HFFc6 (cell line): ENCODE results near the gene STRN3. TPM values are rescaled to one million over a fixed set of nuclear protein-coding genes. Genes with fewer than 3 reads are reported as not detected.

Experiments used
- DNase-seq: peaks from one replicate; pipeline ENCODE4 v3.0.0-alpha.2; 2018
- H3K27ac Mint-ChIP-seq: 2 replicates; pipeline ENCODE4 v1.8.0; 2020; ENCODE audit warnings: mild to moderate bottlenecking, mixed read lengths
- H3K27me3 Mint-ChIP-seq: 2 replicates; pipeline ENCODE4 v1.8.0; 2021; ENCODE audit warnings: mild to moderate bottlenecking, moderate library complexity, mixed read lengths; ENCODE audit not compliant: insufficient read depth
- H3K36me3 Mint-ChIP-seq: 2 replicates; pipeline ENCODE4 v1.8.0; 2021; ENCODE audit warnings: low read depth, mixed read lengths
- H3K4me1 Mint-ChIP-seq: 2 replicates; pipeline ENCODE4 v1.8.0; 2020; ENCODE audit warnings: low read depth, mixed read lengths
- H3K4me3 Mint-ChIP-seq: 2 replicates; pipeline ENCODE4 v1.8.0; 2020; ENCODE audit warnings: mild to moderate bottlenecking, moderate library complexity, mixed read lengths
- H3K9me3 Mint-ChIP-seq: 2 replicates; pipeline ENCODE4 v1.8.0; 2020; ENCODE audit warnings: mild to moderate bottlenecking, mixed read lengths
- total RNA-seq, 6 experiments: library from RNA; stranded (reverse); fragmentation: NEBNext Ultra II Directional; extraction: Animal tissue kit (Norgen Biotek cat#: 25700); gene quantifications; 2 replicates in 1 of 6; 3 replicates in 5 of 6; pipeline ENCODE4 v1.2.3, GENCODE V29; 2021
- TF ChIP-seq, protein P1 (sequence below): fragments of 200-600 bp; sonication (generic); IDR thresholded peaks from 2 replicates; pipeline ENCODE4 v1.5.0; 2021; ENCODE audit warnings: antibody characterized with exemption, mild to moderate bottlenecking

Gene STRN3
- total RNA-seq, 6 experiments from 2014 or later, result 34.5 to 40.6 (median 38.6) TPM

DNA sequence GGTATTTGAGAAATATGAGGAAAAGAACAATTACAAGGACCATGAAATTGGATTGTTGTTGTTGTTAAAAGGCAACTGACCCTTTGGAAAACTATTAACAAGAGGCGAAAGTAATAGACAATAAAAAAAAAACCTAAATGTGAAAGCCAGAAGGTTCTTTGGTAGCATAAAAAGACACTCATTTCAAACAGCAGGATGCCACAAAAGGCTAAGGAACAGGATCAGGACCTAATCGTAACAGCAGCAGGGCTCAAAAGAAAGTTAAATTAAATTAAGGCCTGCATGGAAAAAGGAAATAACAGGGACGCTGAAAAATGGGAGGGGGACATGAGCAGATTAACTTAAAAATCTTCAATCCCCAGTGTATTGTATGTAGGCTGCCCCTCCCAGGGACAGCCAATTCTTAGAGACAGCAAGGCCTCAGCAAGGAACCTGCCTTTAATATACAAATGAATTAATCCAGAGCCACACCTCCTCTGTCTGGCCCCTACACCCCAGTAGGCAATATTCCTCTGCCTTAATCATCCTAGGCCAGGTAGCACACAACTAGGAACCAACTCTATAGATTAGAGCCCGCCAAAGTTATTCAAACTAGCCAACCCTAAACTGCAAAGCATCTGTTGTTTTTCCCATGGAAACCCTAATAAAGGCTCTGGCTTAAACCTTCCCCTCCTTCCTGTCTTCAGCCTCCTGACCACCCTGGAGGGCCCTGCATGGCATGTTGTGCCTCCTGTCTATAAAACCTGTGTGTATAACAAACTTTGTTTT, 29.1 kb downstream of the STRN3 start:
- Mint-ChIP-seq H3K9me3 (peaks cover 18% of the 10 kb centered on the region), H3K4me3 (no peak overlapping the region; the same call in 1 of the 2 replicates)

DNA sequence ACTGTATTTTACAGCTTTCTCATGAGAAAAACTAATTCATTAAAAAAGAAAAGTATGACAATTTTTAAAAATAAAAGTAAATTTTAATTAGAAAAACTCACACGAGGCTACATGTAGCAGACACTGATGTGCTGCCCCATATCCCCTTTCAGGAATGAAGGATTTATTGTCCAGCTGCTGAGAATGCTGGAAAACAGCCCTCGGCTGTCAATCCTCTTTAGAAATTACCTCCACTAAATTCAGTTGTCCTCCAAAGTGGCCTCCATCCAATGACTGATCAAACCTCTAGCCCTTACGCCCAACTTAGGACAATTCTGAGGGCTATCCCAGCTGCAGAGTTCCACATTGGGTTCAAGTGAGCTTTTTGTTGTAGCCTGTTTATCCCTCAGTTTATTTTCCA, 30.5 kb downstream of the STRN3 start:
- peak overlapping the region; percentile 81 for H3K27ac Mint-ChIP-seq
- peak overlapping the region; percentile 61; the same call in 1 of the 2 replicates for H3K4me3 Mint-ChIP-seq
- no peaks in the 10 kb centered on the region for H3K27me3 Mint-ChIP-seq
- H3K4me1 Mint-ChIP-seq, result peaks cover 34% of the 10 kb centered on the region
- TF ChIP-seq, protein P1, sequence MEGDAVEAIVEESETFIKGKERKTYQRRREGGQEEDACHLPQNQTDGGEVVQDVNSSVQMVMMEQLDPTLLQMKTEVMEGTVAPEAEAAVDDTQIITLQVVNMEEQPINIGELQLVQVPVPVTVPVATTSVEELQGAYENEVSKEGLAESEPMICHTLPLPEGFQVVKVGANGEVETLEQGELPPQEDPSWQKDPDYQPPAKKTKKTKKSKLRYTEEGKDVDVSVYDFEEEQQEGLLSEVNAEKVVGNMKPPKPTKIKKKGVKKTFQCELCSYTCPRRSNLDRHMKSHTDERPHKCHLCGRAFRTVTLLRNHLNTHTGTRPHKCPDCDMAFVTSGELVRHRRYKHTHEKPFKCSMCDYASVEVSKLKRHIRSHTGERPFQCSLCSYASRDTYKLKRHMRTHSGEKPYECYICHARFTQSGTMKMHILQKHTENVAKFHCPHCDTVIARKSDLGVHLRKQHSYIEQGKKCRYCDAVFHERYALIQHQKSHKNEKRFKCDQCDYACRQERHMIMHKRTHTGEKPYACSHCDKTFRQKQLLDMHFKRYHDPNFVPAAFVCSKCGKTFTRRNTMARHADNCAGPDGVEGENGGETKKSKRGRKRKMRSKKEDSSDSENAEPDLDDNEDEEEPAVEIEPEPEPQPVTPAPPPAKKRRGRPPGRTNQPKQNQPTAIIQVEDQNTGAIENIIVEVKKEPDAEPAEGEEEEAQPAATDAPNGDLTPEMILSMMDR, result no peak
- H3K9me3 Mint-ChIP-seq, result peaks cover 18% of the 10 kb centered on the region
- DNase-seq, result no peak
- peaks cover 35% of the 10 kb centered on the region for H3K36me3 Mint-ChIP-seq

More for the DNA sequence above, 29.1 kb downstream of the STRN3 start:
- Mint-ChIP-seq H3K27ac (no peak overlapping the region; the same call in 1 of the 2 replicates), H3K36me3 (peaks cover 43% of the 10 kb centered on the region), H3K4me1 (peaks cover 34% of the 10 kb centered on the region), H3K27me3 (no peaks in the 10 kb centered on the region)
- no peak for DNase-seq
- TF ChIP-seq, protein P1, result no peak

DNA sequence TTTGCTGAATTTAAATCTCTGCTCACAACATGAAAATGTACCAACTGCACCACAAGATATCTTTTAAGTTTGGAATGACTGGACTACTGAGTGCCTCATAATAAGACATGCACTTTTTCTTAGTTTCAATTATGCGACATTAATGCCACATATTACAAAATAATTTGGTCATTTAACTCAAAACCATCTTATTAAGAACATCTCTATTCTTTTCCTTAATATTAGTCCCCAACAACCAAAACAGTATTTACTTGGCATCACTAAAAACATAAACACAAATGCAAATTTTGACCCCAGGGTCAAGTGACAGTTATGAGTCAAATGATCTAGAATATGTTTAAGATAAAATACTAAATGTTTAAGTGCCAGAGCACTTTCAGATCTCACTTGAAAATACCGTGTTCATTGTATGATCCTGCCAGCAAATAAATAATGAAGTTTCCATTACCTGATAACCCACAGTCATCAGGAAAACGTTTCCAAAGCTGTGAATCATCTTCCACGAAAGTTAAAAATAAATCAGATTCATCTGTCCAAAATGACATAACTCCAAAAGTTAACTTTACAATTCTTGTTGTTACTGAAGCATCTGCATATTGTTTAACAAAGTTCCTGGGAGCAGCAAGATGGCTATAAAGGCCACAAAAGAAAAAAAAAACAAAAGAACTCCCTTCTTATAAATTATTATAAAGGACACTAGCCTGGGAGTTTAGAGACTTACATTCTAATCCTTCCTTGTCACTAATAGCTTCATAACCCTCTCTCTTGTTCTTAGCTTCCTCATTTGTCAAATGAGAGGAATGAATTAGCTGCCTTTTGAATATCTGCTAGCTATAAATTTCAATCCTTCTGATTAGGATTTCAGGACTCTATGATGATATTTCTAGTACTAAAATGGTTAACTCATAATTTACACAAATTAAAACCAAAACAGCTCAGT, 31.2 kb downstream of the STRN3 start:
- Mint-ChIP-seq H3K27ac (peak overlapping the region; percentile 81), H3K4me1 (peaks cover 35% of the 10 kb centered on the region), H3K9me3 (peaks cover 18% of the 10 kb centered on the region), H3K36me3 (peaks cover 28% of the 10 kb centered on the region), H3K4me3 (peak overlapping the region; percentile 61), H3K27me3 (no peaks in the 10 kb centered on the region)
- DNase-seq, result peak; percentile 30
- TF ChIP-seq, protein P1, result no peak

DNA sequence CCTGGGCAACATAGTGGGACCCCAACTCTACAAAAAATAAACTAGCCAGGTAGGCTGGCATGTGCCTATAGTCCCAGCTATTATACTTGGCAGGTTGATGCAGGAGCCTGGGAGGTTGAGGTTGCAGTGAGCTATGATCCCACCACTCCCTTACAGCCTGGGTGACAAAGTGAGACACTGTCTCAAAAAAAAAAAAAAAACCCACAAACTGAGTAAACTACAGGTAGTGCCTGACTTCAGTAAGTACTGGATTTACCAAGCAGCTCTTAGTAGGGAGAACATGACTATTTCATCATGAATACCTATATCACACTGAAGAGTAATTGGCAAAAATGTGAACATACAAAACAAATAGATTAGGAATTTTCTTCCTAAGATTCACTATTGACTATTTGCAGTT, 33.1 kb downstream of the STRN3 start:
- no peak for DNase-seq
- H3K27me3 Mint-ChIP-seq, result no peaks in the 10 kb centered on the region
- no peak overlapping the region for H3K4me3 Mint-ChIP-seq
- TF ChIP-seq, protein P1, result no peak
- H3K36me3 Mint-ChIP-seq, result peaks cover 13% of the 10 kb centered on the region
- H3K4me1 Mint-ChIP-seq, result peaks cover 54% of the 10 kb centered on the region
- peaks cover 6% of the 10 kb centered on the region; the same call in 1 of the 2 replicates for H3K9me3 Mint-ChIP-seq
- no peak overlapping the region for H3K27ac Mint-ChIP-seq

DNA sequence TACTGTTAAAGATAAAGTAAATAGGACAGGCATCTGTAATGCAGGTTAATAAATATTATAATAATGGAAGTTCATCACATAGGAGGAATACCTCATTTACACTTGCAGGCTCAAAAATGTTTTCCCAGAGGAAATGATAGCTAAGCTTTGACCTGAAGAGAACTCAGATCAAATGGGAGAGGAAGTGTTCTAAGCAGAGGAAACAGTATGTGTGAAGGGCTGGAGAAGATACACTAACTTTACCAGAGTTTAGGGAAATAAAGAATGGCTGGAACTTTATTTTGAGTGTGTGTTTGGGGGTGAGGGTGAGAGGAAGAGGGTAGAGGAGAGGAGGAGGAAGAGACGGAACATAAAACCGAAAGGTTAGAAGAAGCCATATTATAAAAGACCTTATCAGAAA, 34.8 kb downstream of the STRN3 start:
- no peaks in the 10 kb centered on the region for H3K27me3 Mint-ChIP-seq
- TF ChIP-seq, protein P1, result no peak
- H3K9me3 Mint-ChIP-seq, result no peaks in the 10 kb centered on the region
- H3K36me3 Mint-ChIP-seq, result peaks cover 5% of the 10 kb centered on the region; the same call in 1 of the 2 replicates
- peaks cover 52% of the 10 kb centered on the region for H3K4me1 Mint-ChIP-seq
- peak overlapping the region; percentile 0; the same call in 1 of the 2 replicates for H3K27ac Mint-ChIP-seq
- no peak for DNase-seq
- no peak overlapping the region for H3K4me3 Mint-ChIP-seq
